Measurements from ENCODE around the gene TMEM41B.
A peak's percentile ranks its signal among the peaks of the same experiment; 100 is the strongest.

DNA sequence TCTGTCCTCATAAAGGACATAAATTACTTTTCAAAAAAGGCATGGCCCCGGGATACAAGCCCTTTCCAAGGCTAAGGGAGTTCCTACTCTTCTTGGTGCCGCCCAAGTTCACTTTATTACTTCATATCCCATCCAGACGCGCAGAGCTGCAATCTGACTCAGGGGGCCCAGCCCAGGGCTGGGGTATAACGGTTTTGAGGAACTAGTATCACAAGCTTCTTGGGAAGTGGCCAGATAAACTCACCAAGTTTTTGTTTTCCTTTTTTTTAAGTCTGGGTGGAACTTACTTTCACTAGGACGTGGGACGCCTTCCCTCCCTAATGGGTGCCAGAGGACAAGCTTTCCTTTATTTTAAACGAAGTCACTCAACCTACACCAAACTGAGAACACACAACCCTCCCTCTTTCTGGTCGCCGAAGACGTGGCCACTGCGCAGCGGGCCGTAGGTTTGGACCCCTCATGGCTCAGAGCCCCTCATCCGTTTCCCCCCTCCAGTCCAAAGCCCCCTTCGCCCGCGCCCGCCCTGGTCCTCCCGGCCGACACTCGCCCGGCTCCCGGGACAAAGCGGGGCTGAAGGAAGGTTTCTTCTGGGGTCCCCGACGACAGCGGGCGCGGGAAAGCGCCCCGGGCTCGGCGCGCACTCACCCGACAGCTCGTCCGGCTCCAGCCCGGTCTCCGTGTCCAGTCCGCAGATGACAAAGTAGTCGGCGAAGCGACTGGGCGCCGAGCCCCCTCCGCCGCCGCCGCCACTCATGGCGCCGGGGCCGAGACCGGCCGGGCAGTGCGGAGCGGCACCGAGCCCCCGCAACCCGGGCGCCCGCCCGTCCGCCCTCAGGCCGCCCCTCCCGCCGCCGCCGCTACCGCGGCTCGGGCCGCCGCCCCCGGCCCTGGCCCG lies 49.8 kb downstream of the TMEM41B start:
- TF ChIP-seq YY1 (IDR thresholded peaks at IDR 0.05; ENCODE audit: low read depth, low read length) (no peak), ZNF274 (IDR thresholded peaks at IDR 0.05; ENCODE audit: borderline replicate concordance, extremely low read depth, low read length) (no peak), GABPA (IDR thresholded peaks at IDR 0.05; ENCODE audit: borderline replicate concordance, insufficient read depth, low read length) (no peak), CTCF (IDR thresholded peaks at IDR 0.05; ENCODE audit: control extremely low read depth in 1 of 3, insufficient read depth in 1 of 3, low read depth in 1 of 3, low read length in 3 of 3) (no peak), POLR2A (IDR thresholded peaks at IDR 0.05; ENCODE audit: control extremely low read depth in 1 of 2, low read depth in 2 of 2, low read length in 2 of 2) (no peak), POLR2AphosphoS5 (IDR thresholded peaks at IDR 0.05; ENCODE audit: low read depth, low read length) (no peak), ASH2L (IDR thresholded peaks at IDR 0.05; ENCODE audit: low read length) (peak; percentile 66), EZH2 (IDR thresholded peaks at IDR 0.05; ENCODE audit: low read depth, low read length, severe bottlenecking) (no peak)

Measured in H1 (cell line).